Stimulated activated CD8-positive, alpha-beta memory T cell treated with anti-CD3 and anti-CD28 coated beads, Interleukin-12 subunit alpha, Interleukin-12 subunit beta, amount 100 ng/mL, for 1 hour (primary cell): ENCODE data around the gene PAWR.
"Not testable (repeated sequence)": the region's sequence is repeated elsewhere in the genome, so short reads cannot be mapped to it uniquely, and the experiment has no call there.

Experiments used
- DNase-seq: peaks from one replicate; pipeline ENCODE4 v3.0.0-alpha.2; 2020; ENCODE audit warnings: low read depth

Gene PAWR

DNA sequence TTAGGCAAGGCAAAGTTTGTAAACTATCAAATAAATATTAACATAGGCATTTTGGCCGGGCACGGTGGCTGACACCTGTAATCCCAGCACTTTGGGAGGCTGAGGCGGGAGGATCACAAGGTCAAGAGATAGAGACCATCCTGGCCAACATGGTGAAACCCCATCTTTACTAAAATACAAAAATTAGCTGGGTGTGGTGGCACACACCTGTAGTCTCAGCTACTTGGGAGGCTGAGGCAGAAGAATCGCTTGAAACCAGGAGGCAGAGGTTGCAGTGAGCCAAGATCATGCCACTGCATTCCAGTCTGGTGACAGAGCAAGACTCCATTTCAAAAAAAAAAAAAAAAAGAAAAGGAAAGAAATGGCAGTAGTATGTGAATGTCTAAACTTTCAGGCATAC is 43.9 kb downstream of the PAWR start:
- DNase-seq: not testable (repeated sequence)

DNA sequence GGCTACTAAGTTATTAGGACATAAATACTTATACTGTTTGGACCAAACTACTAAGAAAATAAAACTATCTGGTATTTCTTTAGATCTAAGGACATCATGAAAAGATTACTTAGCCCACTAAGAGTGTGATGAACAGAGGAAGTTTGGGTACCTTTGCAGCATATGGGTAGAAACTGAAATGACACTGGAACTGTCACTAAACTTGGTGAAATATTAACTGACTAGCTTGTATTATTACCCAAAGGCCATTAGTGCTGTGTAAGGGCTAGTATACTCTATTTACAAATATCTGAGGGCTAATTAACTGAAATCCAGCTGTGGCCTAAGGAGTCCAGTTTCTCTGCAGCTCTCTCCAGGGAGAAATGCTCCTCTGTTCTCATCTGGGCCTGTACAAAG is 45.5 kb downstream of the PAWR start:
- DNase-seq: no peak

DNA sequence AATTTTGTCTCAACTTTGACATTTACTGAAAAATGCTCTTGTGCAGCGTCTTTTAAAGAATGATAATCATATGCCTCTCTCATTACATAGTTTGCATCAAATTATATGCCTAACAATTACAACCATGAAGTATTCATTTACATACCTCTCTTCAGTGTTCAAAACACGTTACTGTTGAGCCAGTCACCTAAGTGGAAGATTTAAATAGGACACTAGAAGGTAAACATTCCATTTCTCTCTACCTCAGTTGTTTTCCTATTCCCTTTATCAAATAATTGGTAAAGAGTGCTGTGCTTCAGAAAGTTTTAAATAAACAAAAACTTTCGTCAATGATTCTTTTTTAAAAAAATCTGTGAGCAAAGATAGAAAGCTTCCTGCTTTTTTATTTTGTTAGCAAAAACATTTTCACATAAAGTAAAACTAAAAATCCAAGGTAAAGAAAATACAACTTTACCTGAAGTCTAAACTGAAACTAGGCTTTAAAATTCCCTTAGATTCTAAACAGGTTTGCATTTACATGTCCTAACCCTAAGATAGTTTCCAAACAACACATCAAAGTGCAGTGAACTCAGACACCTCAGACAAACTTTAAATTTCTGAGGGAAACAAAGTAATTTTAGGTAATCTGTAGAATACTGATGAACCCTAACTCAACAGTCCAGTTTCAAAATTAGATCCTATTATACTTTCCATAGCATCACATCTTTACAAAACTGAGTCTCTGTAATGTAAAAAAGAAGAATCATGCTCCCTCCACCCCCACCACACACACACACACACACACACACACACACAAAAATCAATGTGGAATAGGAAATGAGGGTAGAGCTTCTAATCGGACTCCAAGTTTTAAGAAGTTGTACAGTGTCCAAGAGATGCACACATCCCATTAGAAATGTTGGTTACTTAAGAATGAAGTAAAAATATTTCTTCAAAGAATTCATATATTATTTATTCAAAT is 46.2 kb downstream of the PAWR start:
- no peak for DNase-seq

DNA sequence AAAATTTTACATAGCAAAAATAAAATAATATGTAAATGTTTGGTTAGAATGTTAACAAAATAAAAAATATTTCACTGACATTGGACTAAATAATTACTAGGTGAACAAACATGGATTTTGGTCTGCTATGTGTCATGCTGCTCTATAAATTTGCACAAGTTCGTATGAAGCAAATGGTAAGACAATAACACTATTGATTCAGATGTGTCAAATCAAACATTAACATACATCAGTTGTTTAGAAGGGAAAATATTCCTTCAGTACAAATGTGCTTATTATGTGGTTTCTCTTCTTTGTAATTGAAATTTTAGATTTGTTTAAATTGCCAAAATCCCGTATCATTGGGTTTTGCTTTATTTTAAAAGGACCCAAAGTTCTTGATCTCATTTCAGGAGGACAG is 46.9 kb downstream of the PAWR start:
- DNase-seq: no peak

DNA sequence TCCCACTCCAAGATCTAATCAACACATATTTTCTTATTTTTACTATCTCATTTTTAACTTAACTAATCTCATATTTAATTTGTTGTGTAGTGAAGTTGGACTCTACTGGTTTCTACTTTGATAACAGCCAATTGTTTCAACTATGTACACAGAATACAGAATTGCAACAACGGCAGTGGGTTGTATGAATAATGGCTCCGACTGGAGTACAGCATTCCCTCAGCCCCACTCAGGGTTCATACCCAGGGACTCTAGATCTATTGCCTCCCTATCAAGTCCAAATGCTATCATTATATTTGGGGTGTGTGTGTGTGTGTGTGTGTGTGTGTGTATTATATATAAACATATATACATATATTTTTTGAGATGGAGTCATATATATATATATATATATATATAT is 52.3 kb downstream of the PAWR start:
- DNase-seq: no peak

DNA sequence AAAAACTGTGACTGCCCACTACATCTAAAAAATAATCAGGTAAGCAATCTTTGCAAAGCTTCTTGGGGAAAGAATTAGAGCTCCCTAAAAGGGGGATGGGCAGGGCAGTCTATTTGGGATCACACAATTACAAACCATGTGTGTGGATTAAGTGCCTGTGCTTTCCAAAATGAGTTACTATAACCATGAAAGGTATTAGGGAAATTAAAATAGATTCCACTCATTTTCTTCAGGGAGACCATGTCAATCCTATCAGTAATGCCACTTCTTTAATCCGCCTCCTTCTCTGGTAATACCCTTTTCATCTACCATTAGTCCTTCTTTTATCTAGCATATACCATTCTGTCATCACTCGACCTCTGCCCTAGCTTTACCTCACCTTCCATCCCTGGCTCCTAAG is 53.7 kb downstream of the PAWR start:
- DNase-seq: no peak

DNA sequence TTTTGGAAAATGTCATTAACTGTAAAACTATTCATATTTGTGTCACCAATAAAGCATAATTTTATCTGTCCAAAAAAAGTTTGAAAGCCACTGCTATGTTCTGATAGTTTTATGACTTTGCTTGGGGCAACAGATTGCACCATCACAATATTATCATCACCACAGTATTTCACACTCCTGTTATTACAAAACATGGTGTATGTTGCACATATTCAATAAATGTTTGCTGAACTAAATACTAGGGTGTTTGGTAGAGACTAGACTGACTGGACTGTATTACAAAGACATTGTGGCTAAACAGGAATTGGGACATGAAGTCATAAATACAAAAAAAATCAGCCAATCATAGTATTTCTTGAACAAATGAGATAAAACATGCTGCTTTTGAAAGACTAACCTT is 55.1 kb downstream of the PAWR start:
- no peak for DNase-seq

DNA sequence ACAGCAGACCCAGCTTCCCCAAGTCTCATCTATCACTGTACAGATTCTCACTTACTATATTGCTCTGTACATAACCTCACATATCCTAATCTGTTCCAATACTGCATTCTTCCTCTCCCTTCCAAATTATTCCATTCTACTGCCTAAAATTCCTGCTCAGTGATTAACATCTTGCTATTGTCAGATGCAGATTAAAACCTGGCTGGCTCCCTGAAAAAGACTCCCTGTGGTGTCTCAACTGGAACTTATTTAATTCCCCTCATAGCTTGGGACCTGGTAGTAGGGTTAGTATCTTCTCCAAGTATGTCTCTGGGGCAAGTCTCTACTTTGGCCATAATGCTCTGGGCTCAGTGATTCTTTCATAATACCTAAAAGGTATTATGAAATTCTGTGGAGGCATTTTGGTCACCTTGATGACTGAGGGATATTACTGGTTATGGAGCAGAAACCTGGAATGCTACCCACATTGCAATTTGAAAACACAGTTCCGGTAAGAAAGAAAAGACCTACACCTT is 55.8 kb downstream of the PAWR start:
- no peak for DNase-seq

DNA sequence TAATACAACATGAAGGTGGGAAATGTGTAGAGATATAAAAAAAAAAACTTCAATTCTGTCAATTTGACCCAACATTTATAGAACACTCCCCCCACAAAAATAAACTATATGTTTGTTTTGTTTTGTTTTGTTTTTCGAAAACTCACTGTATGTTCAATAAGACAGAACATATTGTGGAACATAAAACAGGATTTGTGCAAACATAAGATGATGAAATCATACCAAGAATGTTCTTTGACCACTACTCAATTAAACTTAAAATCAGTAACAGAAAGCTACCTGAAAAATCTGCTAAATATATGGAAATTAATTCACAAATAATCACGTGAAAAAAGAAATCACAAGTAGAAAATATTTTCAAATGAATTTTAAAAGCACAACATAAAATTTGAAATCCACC is 61.2 kb downstream of the PAWR start:
- DNase-seq: no peak

DNA sequence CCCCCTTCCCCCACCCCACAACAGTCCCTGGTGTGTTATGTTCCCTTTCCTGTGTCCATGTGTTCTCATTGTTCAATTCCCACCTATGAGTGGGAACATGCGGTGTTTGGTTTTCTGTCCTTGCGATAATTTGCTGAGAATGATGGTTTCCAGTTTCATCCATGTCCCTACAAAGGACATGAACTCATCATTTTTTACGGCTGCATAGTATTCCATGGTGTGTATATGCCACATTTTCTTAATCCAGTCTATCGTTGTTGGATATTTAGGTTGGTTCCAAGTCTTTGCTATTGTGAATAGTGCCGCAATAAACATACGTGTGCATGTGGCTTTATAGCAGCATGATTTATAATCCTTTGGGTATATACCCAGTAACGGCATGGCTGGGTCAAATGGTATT is 64.0 kb downstream of the PAWR start:
- DNase-seq: not testable (repeated sequence)

DNA sequence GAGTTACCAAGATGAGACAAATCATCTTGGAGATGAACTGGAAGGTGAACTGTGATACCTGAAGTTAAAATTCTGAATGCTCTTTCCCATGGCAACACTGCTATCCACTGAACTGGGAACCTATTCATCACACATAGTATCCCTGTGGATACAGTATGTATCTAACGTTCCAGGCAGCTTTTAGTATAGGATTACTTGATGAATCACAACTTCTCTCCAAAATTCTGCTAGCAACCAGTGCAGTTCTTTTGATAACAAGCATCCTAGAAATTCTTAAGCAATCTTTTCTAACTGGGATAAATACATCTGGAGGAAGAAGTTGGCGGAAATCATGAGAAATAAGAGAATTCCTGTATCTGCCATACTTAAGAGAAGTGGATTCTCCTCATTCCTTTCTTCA is 66.4 kb downstream of the PAWR start:
- no peak for DNase-seq

DNA sequence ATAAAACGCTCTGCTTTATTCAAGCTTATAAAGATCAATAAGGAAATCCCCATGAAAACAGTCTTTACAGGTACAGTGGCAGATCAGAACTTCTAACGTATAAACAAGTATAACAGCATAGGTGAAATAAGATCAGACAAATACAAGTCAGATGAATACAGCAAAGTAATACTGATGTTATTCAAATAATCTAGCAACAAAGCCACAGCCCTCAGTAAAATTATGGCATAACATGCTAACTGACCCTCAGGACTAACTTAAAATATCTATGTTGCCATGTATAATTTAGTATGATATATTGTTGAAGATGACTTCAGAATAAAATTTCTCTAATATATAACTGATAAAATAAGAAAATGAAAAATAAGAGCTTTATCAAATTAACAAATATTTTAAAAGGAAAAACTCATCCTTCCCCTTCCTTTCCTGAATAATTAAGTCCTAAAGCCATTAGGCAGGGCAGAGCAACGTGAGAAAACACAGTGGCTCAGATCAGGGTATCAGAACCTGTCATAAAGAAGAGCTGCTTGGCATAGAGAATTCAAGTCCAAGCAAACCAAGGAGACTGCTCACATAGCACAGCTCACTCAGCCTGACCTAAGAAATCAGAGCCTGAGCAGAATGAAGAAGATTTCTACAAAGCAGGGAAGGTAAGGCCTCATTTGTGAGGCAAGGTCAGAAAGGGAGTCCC is 70.7 kb downstream of the PAWR start:
- DNase-seq: no peak

DNA sequence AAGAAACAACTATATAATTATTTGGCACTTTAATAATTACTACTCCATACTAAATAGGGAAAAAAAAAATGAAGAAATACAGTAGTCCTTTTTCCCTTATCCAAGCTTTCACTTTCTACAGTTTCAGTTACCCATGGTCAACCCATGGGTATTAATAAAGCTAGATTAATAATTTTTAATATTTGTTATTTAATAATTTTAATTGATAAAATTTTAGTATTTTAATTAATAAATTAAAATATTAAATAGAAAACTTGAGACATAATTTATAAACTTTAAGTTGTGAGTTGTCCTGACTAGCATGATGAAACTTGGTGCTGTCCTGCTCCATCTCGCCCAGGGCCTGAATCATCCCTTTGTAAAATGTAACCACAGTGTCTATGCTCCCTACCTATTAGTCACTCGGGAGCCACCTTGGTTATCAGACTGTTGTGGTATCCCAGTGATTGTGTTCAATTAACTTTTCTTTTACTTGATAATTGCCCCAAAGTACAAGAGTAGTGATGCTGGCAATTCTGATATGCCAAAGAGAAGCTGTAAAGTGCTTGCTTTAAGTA is 71.8 kb downstream of the PAWR start:
- DNase-seq: no peak

DNA sequence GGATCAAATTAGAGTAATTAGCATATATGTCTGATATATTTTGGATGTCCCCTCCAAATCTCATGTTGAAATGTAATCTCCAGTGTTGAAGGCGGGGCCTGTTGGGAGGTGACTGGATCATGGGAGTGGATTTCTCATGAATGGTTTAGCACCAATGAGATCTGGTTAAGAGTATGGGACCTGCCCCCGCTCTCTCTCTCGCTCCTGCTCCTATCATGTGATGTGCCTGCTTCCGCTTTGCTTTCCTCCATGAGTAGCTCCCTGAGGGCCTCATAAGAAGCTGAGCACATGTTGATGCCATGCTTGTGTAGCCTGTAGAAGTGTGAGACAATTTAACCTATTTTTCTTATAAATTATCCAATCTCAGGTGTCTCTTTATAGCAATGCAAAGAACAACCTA is 73.1 kb downstream of the PAWR start:
- DNase-seq: no peak

DNA sequence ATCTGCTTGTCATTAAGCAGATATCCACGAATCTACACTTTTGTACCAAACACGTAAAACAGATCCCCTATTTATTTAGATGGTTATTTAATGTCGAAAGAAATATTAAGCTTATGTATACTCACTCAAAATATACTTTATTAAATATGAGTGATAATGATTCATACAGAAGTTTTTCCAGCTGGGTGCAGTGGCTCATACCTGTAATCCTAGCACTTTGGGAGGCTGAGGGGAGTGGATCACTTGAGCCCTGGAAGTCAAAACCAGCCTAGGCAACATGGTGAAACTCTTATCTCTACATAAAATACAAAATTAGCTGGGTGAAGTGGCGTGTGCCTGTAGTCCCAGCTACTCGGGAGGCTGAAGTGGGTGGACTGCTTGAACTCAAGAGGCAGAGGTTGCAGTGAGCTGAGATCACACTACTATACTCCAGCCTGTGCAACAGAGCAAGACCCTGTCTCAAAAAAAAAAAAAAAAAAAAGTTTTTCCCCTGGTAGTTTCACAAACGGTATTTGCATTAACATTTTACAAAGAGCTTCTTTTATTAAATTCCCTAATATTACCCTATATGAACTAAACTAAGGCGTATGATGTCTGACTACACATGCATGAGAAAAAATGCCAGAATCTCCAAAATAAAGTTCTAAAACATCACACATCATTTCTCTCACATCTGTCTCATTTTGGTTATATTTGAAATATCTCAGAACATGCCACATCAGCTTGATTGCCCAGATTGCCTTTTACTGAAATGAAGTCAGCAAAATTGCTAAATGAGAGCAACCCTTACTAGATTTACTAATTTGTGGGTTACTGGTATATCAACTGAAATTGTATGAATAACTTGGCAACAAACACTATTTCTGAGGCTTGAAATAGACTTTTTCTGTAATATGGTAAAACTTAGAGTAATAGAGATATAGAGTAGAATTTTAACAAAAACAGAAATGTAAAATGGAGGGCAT is 74.9 kb downstream of the PAWR start:
- no peak for DNase-seq

DNA sequence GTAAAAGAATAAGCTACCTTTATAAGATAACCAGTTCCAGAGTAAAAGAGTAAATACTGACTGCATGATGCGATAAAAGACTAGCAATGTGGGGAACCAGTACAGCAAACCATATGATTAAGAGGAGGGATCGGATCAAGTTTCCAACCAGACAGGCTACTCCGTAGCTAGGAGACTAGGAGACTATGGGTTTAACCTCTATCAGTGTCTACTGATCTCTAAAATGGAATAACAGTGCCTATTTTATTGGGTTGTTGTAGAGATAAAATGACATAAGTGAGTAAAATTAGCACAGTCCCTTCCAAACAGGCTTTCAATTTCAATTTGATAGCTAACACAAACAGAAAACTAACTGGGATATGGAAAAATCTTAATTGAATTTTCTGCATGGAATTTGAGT is 76.0 kb downstream of the PAWR start:
- no peak for DNase-seq

DNA sequence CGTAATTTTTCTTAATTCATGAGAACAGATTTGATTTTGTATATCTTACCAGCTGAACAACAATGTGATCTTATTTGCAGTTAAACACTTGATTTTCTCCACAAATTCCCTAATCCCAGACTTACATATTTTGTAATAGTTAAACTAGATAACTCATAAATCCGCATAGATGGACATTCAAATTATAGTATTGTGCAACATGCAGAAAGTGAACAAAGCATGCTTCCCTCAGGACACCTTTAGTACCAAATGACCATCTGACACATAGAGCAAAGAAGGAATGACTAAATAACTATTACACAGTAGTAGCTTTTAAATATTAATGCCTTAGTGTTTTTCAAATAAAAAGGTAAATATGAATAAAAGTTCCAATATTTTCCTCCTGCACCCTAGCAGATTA is 88.9 kb downstream of the PAWR start:
- DNase-seq: no peak

DNA sequence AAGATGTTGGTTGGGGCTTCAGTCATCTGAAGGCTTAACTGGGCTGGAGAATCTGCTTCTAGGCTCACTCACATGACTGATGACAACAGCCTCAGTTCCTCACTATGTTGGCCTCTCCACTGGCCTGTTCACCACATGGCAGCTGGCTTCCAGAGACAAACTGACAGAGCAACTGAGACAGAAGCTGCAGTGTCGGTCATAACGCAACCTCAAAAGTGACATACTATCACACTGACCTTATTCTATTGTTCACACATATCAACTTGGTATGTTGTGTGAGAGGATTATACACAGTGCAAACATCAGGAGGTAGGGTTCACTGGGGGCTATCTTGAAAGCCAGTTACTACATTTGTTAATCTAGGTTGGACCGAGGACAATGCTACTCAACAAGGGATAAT is 92.9 kb downstream of the PAWR start:
- no peak for DNase-seq

DNA sequence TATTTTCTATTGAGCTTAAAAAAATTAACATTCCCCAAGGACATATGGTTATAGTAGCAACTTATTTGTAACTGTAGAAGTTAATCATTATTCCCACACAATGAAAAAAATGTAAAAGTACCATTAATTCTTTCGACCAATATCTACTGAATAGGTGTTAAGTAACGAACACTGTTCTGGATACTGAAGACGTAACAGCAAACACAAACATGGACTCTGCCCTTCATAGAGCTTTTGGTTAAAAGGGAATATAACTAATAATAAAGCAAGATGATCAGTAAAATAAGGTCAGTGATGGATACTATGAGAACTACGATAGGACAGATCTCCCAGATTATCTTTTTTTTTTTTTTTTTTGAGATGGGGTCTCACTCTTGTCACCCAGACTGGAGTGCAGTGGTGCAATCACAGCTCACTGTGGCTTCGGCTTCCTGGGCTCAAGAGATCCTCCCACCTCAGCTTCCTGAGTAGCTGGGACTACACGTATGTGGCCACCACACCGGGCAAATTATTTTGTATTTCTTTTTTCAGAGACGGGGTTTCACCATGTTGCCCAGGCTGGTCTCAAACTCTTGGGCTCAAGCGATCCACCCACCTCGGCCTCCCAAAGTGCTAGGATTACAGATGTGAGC is 93.9 kb downstream of the PAWR start:
- DNase-seq: no peak

DNA sequence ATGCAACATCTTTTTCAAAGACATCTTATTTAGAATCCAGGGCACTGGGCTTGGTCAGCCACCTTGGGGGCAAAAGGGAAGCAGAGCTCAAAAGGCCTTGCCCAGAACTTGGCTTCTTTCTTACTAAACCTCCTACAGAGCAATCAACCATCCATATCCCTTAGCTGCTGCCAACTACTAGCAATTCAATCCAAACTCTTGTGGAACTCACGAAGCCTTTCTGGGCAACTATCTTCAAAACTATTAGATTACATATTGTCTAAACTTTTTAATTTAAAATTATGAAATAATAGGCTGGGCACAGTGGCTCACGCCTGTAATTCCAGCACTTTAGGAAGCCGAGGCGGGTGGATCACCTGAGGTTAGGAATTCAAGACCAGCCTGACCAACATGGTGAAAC is 95.5 kb downstream of the PAWR start:
- no peak for DNase-seq

DNA sequence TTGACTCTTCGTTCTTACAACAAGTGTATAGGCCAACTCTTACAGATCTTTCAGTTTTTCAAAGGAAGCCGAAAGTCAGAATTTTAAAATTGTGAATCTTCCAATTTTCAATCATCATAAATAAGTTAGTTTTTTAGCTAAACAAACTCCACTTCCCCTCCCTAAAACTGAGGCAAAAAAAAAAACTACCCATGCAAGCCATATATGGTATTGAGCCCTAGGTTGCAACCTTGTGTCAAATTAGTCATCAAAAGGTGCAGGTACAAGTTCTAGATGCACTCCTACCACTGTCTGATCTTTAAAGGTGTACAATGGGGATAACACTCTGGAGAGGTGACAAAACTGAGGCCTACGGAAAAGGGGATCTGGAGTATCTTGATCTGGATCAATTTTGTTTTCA is 97.9 kb downstream of the PAWR start:
- no peak for DNase-seq
